Lower lobe of right lung (tissue), 2 donors: ENCODE data around the gene FOXK2. TPM values are rescaled to one million over a fixed set of nuclear protein-coding genes. Genes with fewer than 3 reads are reported as not detected.

ENCODE experiments used
- ATAC-seq, 2 donors: fragments of 200-7000 bp; cut with Tn5 transposase; one replicate each; pipeline ENCODE4 v1.9.1; 2020 to 2022; ENCODE audit warnings: mild to moderate bottlenecking in 2 of 2, moderate library complexity in 2 of 2
- DNase-seq: peaks from one replicate; pipeline ENCODE4 v3.0.0-alpha.2; 2020
- H3K27ac ChIP-seq: fragments of 200-600 bp; one replicate; pipeline ENCODE4 v1.8.0; 2022
- H3K27me3 ChIP-seq: fragments of 200-600 bp; one replicate; pipeline ENCODE4 v1.8.0; 2022; ENCODE audit warnings: low read depth
- H3K36me3 ChIP-seq: fragments of 200-600 bp; one replicate; pipeline ENCODE4 v1.8.0; 2022; ENCODE audit warnings: mild to moderate bottlenecking
- H3K4me1 ChIP-seq: fragments of 200-600 bp; one replicate; pipeline ENCODE4 v1.8.0; 2022
- H3K4me3 ChIP-seq: fragments of 200-600 bp; one replicate; pipeline ENCODE4 v1.8.0; 2022; ENCODE audit warnings: mild to moderate bottlenecking
- H3K9me3 ChIP-seq: fragments of 200-600 bp; one replicate; pipeline ENCODE4 v1.8.0; 2022
- intact Hi-C: fragments of 100-400 bp; cut with DNase I; formaldehyde crosslinking; loops from one replicate; pipeline ENCODE4 v1.11.0; 2022
- long read RNA-seq: library from polyadenylated mRNA; unstranded; transcript quantifications from one replicate; pipeline ENCODE4 v2.0.0, GENCODE V29; 2021
- total RNA-seq: library from RNA; stranded (reverse); fragmentation: NEBNext Ultra II Directional; extraction: Animal tissue kit (Norgen Biotek cat#: 25700); gene quantifications from one replicate; pipeline ENCODE4 v1.2.1, GENCODE V29; 2021
- TF ChIP-seq, protein P1 (sequence below): fragments of 200-600 bp; IDR thresholded peaks from one replicate; pipeline ENCODE4 v1.8.0; 2022; ENCODE audit warnings: antibody characterized with exemption, mild to moderate bottlenecking
- donor health status: DM: no; HTN: yes; CAD: no; lungs with severe emphysema.

FOXK2 gene
- 60.1 TPM for total RNA-seq
- long read RNA-seq, full-length matches to known transcripts = 27 of 87 reads
- long read RNA-seq, partial matches to known transcripts = 21 of 87 reads
- long read RNA-seq, other reads (novel, unspliced or antisense) = 39 of 87 reads

DNA sequence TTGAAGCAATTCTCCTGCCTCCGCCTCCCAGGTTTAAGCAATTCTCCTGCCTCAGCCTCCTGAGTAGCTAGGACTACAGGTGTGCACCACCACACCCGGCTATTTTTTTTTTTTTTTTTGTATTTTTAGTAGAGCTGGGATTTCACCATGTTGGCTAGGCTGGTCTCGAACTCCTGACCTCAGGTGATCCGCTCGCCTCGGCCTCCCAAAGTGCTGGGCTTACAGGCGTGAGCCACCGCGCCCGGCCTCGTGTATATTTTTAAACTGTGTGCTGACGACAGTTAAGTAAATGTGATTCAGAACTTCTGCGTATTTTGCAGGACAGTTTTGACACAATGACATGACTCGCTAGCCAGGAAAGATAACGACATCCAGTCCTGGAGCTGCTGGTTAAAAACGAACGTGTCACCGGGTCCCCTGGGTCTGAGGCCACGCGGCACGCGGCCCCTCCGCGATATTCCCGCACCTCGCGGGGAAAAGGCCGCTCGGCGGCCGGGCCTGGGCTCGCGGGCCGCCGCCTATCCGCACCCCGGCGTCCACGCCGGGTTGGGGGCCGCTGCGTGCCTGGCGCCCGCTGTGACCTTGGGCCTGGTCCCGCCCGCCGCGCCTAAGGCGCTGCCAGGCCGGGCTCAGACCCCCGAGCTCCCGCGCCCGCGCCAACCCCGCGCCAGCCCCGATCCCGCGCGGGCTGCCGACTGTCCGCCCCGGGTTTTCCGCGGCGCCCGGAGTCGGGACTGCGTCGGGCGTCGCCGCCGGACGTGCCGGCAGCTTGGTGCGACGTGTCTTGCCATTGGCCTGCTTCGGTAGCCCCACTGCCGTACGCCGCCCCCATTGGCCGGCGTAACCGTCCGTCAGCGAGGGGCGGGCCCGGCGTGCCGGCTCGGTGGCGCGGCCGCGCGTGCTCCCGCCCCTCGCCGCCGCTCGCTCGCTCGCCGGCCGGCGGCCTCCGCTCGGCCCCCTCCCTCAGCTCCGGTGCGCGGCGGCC, at the start of gene FOXK2:
Gene FOXK2 (plus strand): TSS at position 907 of the 985 bp plus-strand sequence. CDS start 157 bp downstream, outside the sequence.
- Histone ChIP-seq H3K4me1 (peaks cover 39% of the 10 kb centered on the region), H3K27me3 (no peaks in the 10 kb centered on the region), H3K27ac (peak within 1 kb of the TSS; percentile 95), H3K4me3 (peak within 1 kb of the TSS; percentile 87), H3K9me3 (no peaks in the 10 kb centered on the region), H3K36me3 (no peaks in the 10 kb centered on the region)
- peak; percentile 98 to 99 for ATAC-seq
- DNase-seq = peak; percentile 94
- intact Hi-C loops = no loop called here
- TF ChIP-seq, protein P1, sequence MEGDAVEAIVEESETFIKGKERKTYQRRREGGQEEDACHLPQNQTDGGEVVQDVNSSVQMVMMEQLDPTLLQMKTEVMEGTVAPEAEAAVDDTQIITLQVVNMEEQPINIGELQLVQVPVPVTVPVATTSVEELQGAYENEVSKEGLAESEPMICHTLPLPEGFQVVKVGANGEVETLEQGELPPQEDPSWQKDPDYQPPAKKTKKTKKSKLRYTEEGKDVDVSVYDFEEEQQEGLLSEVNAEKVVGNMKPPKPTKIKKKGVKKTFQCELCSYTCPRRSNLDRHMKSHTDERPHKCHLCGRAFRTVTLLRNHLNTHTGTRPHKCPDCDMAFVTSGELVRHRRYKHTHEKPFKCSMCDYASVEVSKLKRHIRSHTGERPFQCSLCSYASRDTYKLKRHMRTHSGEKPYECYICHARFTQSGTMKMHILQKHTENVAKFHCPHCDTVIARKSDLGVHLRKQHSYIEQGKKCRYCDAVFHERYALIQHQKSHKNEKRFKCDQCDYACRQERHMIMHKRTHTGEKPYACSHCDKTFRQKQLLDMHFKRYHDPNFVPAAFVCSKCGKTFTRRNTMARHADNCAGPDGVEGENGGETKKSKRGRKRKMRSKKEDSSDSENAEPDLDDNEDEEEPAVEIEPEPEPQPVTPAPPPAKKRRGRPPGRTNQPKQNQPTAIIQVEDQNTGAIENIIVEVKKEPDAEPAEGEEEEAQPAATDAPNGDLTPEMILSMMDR = no peak

DNA sequence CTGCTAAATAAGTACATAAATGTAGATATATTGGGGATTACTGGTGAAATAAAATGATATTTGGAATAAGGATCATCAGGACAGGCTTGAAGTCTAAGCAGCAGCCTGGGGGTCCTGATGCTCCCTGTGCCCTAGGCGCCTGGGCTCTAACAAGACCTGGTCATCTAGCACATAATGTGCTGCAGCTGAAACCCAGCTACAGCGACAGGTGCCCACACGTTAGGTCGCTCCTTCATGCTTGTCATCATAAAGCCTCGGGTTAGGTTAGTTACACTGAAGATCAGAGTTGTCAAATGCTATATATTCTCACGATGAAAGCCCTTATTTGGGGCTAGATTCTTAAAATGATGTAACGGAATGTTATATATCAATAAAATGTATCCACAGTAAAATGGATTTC, 49.5 kb upstream of the FOXK2 start:
- TF ChIP-seq, protein P1 = no peak
- H3K4me3 ChIP-seq = no peak overlapping the region
- intact Hi-C loops = no loop called here
- H3K9me3 ChIP-seq = no peaks in the 10 kb centered on the region
- no peaks in the 10 kb centered on the region for H3K27me3 ChIP-seq
- ATAC-seq (no peak), DNase-seq (no peak)
- H3K4me1 ChIP-seq = no peaks in the 10 kb centered on the region
- no peak overlapping the region for H3K27ac ChIP-seq
- peaks cover 94% of the 10 kb centered on the region for H3K36me3 ChIP-seq

DNA sequence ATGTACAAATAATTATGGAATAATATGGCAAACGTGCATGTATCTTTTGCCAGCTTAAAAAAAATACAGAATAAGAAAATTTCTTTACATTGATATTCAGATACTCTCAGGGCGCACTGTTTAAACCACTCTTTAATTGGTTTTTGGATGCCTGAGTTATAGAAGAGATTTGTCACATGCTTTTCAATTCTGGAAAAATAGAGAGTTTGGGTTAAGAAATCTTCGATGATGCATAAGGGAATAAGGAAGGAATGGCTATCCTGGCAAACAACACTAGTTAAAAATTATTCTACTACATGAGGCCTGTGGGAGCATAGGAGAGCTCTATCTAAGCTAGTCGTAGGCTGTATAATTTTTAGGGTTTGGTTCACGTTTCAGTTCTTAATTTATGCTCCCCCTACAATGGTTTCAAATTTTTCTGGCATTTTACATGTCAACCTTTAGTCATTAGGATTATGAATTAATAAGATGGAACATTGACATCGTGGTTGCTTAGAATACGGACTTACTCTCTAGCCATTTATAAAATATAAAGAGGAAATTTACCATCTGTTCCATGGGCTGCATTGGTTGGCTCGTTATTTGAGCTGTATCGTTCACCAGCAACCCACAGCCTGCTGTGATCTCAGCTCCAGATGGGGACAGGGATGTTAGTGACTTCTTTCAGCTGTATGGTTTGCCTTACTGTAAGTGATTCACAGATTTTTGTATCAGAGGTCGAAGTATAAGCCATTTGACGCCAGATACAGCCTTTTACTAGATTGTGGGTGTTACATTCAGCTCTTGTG, 45.1 kb upstream of the FOXK2 start:
- no peak overlapping the region for H3K27ac ChIP-seq
- H3K36me3 ChIP-seq = peaks cover 94% of the 10 kb centered on the region
- no peak overlapping the region for H3K4me3 ChIP-seq
- H3K4me1 ChIP-seq = no peaks in the 10 kb centered on the region
- ATAC-seq (no peak), DNase-seq (no peak)
- TF ChIP-seq, protein P1 = no peak
- no peaks in the 10 kb centered on the region for H3K9me3 ChIP-seq
- intact Hi-C loops = no loop called here
- no peaks in the 10 kb centered on the region for H3K27me3 ChIP-seq

DNA sequence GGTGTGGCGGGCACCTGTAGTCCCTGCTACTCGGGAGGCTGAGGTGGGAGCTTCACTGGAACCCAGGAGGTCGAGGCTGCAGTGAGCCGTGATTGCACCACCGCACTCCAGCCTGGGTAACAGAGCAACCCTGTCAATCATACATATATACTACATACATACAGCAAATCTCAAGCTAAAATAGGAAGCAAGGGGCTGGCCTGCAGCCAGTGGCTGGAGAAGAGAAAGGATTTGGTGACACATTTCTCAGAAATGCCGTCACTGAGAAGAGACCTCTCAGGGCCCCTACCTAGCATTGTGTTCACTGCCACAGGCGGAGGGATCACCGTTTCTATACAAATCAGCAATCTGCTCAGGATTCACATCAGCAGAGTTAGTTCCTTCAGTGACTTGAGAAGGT, 44.1 kb upstream of the FOXK2 start:
- H3K27me3 ChIP-seq = no peaks in the 10 kb centered on the region
- intact Hi-C loops = no loop called here
- no peak for DNase-seq
- H3K4me1 ChIP-seq = no peaks in the 10 kb centered on the region
- no peak overlapping the region for H3K4me3 ChIP-seq
- H3K9me3 ChIP-seq = no peaks in the 10 kb centered on the region
- no peak overlapping the region for H3K27ac ChIP-seq
- peaks cover 94% of the 10 kb centered on the region for H3K36me3 ChIP-seq
- no peak for ATAC-seq
- TF ChIP-seq, protein P1 = no peak

DNA sequence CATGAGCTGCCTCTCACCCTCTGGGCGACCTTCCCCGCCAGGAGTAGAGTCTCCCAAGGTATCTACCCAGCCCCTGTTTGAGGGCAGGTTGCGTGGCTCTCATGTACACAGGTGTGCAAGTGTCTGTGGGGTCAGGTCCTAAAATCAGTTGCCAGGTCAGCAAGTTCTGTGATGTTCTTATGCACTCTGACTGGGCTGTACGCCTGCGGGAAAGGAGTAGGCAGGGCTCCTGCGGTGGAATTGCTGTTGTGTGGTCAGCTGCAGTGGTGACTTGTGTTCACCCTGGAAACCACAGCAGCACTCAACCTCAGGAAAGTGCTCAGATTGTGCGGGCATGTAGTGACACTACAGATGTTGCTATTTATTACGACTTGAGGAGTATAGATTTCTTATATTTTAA, 41.6 kb upstream of the FOXK2 start:
- DNase-seq (no peak), ATAC-seq (no peak)
- Histone ChIP-seq H3K9me3 (no peaks in the 10 kb centered on the region), H3K27ac (no peak overlapping the region), H3K36me3 (peaks cover 100% of the 10 kb centered on the region), H3K4me1 (no peaks in the 10 kb centered on the region), H3K4me3 (no peak overlapping the region), H3K27me3 (no peaks in the 10 kb centered on the region)
- TF ChIP-seq, protein P1 = no peak
- intact Hi-C loops = no loop called here
